H1 (cell line): ENCODE measurements around the gene MUSTN1. TPM values are rescaled to one million over a fixed set of nuclear protein-coding genes. Genes with fewer than 3 reads are reported as not detected.

Source experiments
- CTCF ChIA-PET: fragments of 300-600 bp; sonication (Branson Sonifier 250); formaldehyde crosslinking; loops from one replicate; lab custom pipeline; 2021; ENCODE audit not compliant: partially characterized antibody; lab: Charles Lee
- POLR2A ChIA-PET: fragments of 300-600 bp; sonication (Branson Sonifier 250); formaldehyde crosslinking; loops from one replicate; lab custom pipeline; 2021; ENCODE audit warnings: inconsistent platforms; ENCODE audit not compliant: partially characterized antibody; lab: Charles Lee
- DNase-seq, 2 experiments: peaks; one replicate each; pipeline versions ENCODE4 v3.0.0 to v3.0.0-alpha.2; 2010 to 2022; ENCODE audit warnings: low spot score in 2 of 2, low read depth in 1 of 2, mixed read lengths in 1 of 2
- FAIRE-seq: peaks from 2 replicates; lab custom pipeline; 2011; peaks lifted over from hg19 to GRCh38; lab: Jason Lieb, UNC
- H2AFZ ChIP-seq: 2 replicates; pipeline ENCODE4 v1.8.1; 2012; ENCODE audit warnings: low read length, inconsistent platforms
- H2AK5ac ChIP-seq: 2 replicates; pipeline ENCODE4 v1.6.1; 2013; ENCODE audit warnings: low read depth, low read length
- H2BK120ac ChIP-seq: replicated peaks from 2 replicates; pipeline ENCODE3; 2013; ENCODE audit warnings: low read depth, low read length, inconsistent platforms
- H2BK12ac ChIP-seq: 2 replicates; pipeline ENCODE4 v1.6.1; 2013; ENCODE audit warnings: low read depth, low read length
- H2BK15ac ChIP-seq: 2 replicates; pipeline ENCODE4 v1.6.1; 2013; ENCODE audit warnings: low read length
- H2BK20ac ChIP-seq: 2 replicates; pipeline ENCODE4 v1.6.1; 2013; ENCODE audit warnings: low read length
- H2BK5ac ChIP-seq: 2 replicates; pipeline ENCODE4 v1.6.1; 2013; ENCODE audit warnings: low read depth, low read length
- H3K14ac ChIP-seq: 2 replicates; pipeline ENCODE4 v1.6.1; 2013; ENCODE audit warnings: inconsistent platforms; ENCODE audit not compliant: insufficient read length
- H3K18ac ChIP-seq: 2 replicates; pipeline ENCODE4 v1.6.1; 2013; ENCODE audit warnings: low read length; ENCODE audit errors: extremely low read depth
- H3K23ac ChIP-seq: 2 replicates; pipeline ENCODE4 v1.6.1; 2013; ENCODE audit warnings: inconsistent platforms; ENCODE audit not compliant: insufficient read length
- H3K23me2 ChIP-seq: 2 replicates; pipeline ENCODE4 v1.6.1; 2013; ENCODE audit warnings: low read depth, low read length
- H3K27ac ChIP-seq: 2 replicates; pipeline ENCODE4 v1.6.1; 2011; ENCODE audit warnings: low read depth, low read length, inconsistent platforms
- H3K27me3 ChIP-seq, 4 experiments: replicated peaks in 1 of 4; 1 replicate in 1 of 4; 2 replicates in 3 of 4; pipeline versions ENCODE4 v1.6.1 to v1.8.1; 2011 to 2013; ENCODE audit warnings: low read length in 3 of 4, mild to moderate bottlenecking in 3 of 4, inconsistent platforms in 2 of 4, mixed read lengths in 2 of 4, moderate library complexity in 1 of 4; ENCODE audit not compliant: control insufficient read depth in 3 of 4, insufficient read depth in 3 of 4; ENCODE audit errors: extremely low read depth in 1 of 4
- H3K36me3 ChIP-seq, 4 experiments: 2 replicates each; pipeline versions ENCODE4 v1.6.1 to v1.8.1; 2011 to 2013; ENCODE audit warnings: mild to moderate bottlenecking in 4 of 4, low read length in 3 of 4, moderate library complexity in 2 of 4, control low read depth in 1 of 4, inconsistent platforms in 1 of 4; ENCODE audit not compliant: insufficient read depth in 4 of 4, control insufficient read depth in 2 of 4
- H3K4ac ChIP-seq: replicated peaks from 2 replicates; pipeline ENCODE3; 2013; ENCODE audit warnings: low read length, low read depth, mixed read lengths, inconsistent platforms; ENCODE audit not compliant: insufficient read length
- H3K4me1 ChIP-seq, 4 experiments: replicated peaks in 1 of 4; 1 replicate in 1 of 4; 2 replicates in 3 of 4; pipeline versions ENCODE4 v1.6.1 to v1.8.1; 2011 to 2013; ENCODE audit warnings: low read length in 3 of 4, inconsistent platforms in 2 of 4, mixed read lengths in 1 of 4; ENCODE audit not compliant: insufficient read depth in 4 of 4, control insufficient read depth in 3 of 4
- H3K4me2 ChIP-seq, 2 experiments: 2 replicates each; pipeline versions ENCODE4 v1.6.1 to v1.8.1; 2011 to 2013; ENCODE audit warnings: low read depth in 2 of 2, low read length in 2 of 2, control low read depth in 1 of 2, inconsistent platforms in 1 of 2, mild to moderate bottlenecking in 1 of 2; ENCODE audit not compliant: insufficient read depth in 1 of 2
- H3K4me3 ChIP-seq, 4 experiments: fragments of 200-600, 300-600 bp in 1 of 4; sonication (generic), shearing (Covaris generic), sonication (Bioruptor Twin) in 1 of 4; 2 replicates each; pipeline versions ENCODE4 v1.5.1 to v1.8.1; 2011 to 2016; ENCODE audit warnings: low read length in 4 of 4, low read depth in 3 of 4, control low read depth in 2 of 4, inconsistent platforms in 2 of 4, mild to moderate bottlenecking in 2 of 4, mixed read lengths in 1 of 4, moderate library complexity in 1 of 4; ENCODE audit not compliant: insufficient read depth in 2 of 4; ENCODE audit errors: extremely low read depth in 1 of 4
- H3K56ac ChIP-seq: replicated peaks from 2 replicates; pipeline ENCODE3; 2013; ENCODE audit warnings: low read depth, mild to moderate bottlenecking, mixed read lengths, low read length, inconsistent platforms; ENCODE audit not compliant: insufficient read length
- H3K79me1 ChIP-seq: 2 replicates; pipeline ENCODE4 v1.6.1; 2013; ENCODE audit warnings: low read depth, low read length, control low read depth
- H3K79me2 ChIP-seq, 2 experiments: 2 replicates each; pipeline versions ENCODE4 v1.6.1 to v1.8.1; 2012 to 2013; ENCODE audit warnings: low read length in 2 of 2, mild to moderate bottlenecking in 2 of 2, inconsistent platforms in 1 of 2; ENCODE audit not compliant: insufficient read depth in 2 of 2, control insufficient read depth in 1 of 2
- H3K9ac ChIP-seq, 4 experiments: replicated peaks in 1 of 4; 1 replicate in 1 of 4; 2 replicates in 3 of 4; pipeline versions ENCODE4 v1.6.1 to v1.8.1; 2011 to 2013; ENCODE audit warnings: low read depth in 3 of 4, low read length in 3 of 4, control low read depth in 2 of 4, mild to moderate bottlenecking in 2 of 4, moderate library complexity in 2 of 4, inconsistent platforms in 1 of 4; ENCODE audit errors: extremely low read depth in 1 of 4
- H3K9me3 ChIP-seq, 2 experiments: 2 replicates each; pipeline versions ENCODE4 v1.6.1 to v1.8.1; 2012 to 2013; ENCODE audit warnings: mild to moderate bottlenecking in 2 of 2, moderate library complexity in 2 of 2, control low read depth in 1 of 2, inconsistent platforms in 1 of 2, low read depth in 1 of 2, low read length in 1 of 2, mixed read lengths in 1 of 2; ENCODE audit not compliant: insufficient read depth in 2 of 2
- H4K20me1 ChIP-seq, 2 experiments: replicated peaks in 1 of 2; 2 replicates each; pipeline versions ENCODE3 to v1.8.1; 2011 to 2013; ENCODE audit warnings: inconsistent platforms in 2 of 2, low read length in 2 of 2, mild to moderate bottlenecking in 1 of 2; ENCODE audit not compliant: insufficient read depth in 2 of 2, control insufficient read depth in 1 of 2
- H4K5ac ChIP-seq: 2 replicates; pipeline ENCODE4 v1.6.1; 2013; ENCODE audit warnings: low read length, low read depth, mixed read lengths, inconsistent platforms; ENCODE audit not compliant: insufficient read length
- H4K8ac ChIP-seq: 2 replicates; pipeline ENCODE4 v1.8.0; 2013; ENCODE audit warnings: mild to moderate bottlenecking, moderate library complexity, low read length, inconsistent platforms; ENCODE audit not compliant: insufficient read depth; ENCODE audit errors: extremely low read depth
- H4K91ac ChIP-seq: replicated peaks from 2 replicates; pipeline ENCODE3; 2013; ENCODE audit warnings: low read length, mixed read lengths, inconsistent platforms; ENCODE audit not compliant: insufficient read length
- EGR1 ChIP-seq: IDR thresholded peaks from 2 replicates; pipeline ENCODE4 v1.6.1; 2011; ENCODE audit warnings: low read depth, low read length, borderline replicate concordance
- HDAC2 ChIP-seq, 2 experiments: fragments of 300-600 bp in 1 of 2; sonication (generic) in 1 of 2; IDR thresholded peaks; 2 replicates each; pipeline ENCODE4 v1.6.1; 2011 to 2012; ENCODE audit warnings: low read depth in 2 of 2, low read length in 2 of 2, mild to moderate bottlenecking in 2 of 2, moderate library complexity in 2 of 2, borderline replicate concordance in 1 of 2, inconsistent platforms in 1 of 2
- KDM1A ChIP-seq: fragments of 200-600, 300-600 bp; sonication (generic); IDR thresholded peaks from 2 replicates; pipeline ENCODE4 v1.7.1; 2016; ENCODE audit warnings: mild to moderate bottlenecking, low read length, borderline replicate concordance
- WGBS, 2 experiments: shearing (Covaris generic) in 1 of 2; methylation state at CpG; one replicate each; pipeline versions ENCODE4 v1.1.6 to v1.1.7; 2013 to 2015; ENCODE audit warnings: low lambda C conversion rate in 2 of 2, mixed read lengths in 2 of 2, inconsistent platforms in 1 of 2, low coverage in 1 of 2, missing lambda C conversion rate in 1 of 2; ENCODE audit not compliant: insufficient replicate concordance in 2 of 2, insufficient coverage in 1 of 2, insufficient read length in 1 of 2; ENCODE audit errors: extremely low coverage in 1 of 2, missing lambda C conversion rate in 1 of 2; 5-methylcytosine and 5-hydroxymethylcytosine counted together
- polyA plus RNA-seq, 7 experiments: library from polyadenylated mRNA; depleted of rRNA in 3 of 7; stranded (reverse) in 5 of 7; unstranded in 2 of 7; fragments of >200 nt in 5 of 7; fragments of 200-250 nt in 2 of 7; gene quantifications; 1 replicate in 5 of 7; 2 replicates in 1 of 7; 4 replicates in 1 of 7; pipeline versions ENCODE4 v1.2.1 to v1.2.3, GENCODE V29; 2011 to 2013; ENCODE audit warnings: missing spikeins in 2 of 7, mixed read lengths in 2 of 7
- total RNA-seq: library from RNA; stranded (reverse); fragmentation: NEBNext Ultra II Directional; extraction: Animal tissue kit (Norgen Biotek cat#: 25700); gene quantifications from 2 replicates; pipeline ENCODE4 v1.2.1, GENCODE V29; 2021

MUSTN1 gene
- total and polyA plus RNA-seq, 2 of the 8 experiments (the other 6 are each of a cell fraction or from before 2014, with no cell fraction given), result 1.1 to 2.4 TPM

DNA sequence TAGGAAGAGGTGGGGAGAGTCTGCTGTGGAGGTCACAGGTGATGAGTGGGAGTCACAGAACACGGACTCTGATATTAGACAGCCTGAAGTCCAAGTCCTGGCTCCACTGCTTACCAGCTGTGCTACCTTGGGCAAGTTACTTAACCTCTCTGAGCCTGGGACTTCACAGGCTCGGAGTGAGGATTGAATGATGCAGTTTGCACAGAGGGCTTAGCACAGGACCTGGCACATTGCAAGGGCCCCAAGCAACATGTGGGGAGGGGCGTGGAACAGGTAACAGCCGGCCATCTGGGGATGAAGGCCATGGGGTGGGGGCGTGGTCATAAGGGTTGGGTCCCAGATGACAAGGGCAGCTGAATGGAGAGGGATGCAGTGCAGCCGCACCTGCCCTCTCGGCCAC lies 44.5 kb downstream of the MUSTN1 start:
- no peak overlapping the region for H2AFZ ChIP-seq
- 0 out of 2 replicates have a peak overlapping the region, but pooled peaks have one; percentile 21 for H2BK5ac ChIP-seq
- H2AK5ac ChIP-seq, result no peak overlapping the region
- H2BK15ac ChIP-seq, result no peak overlapping the region
- FAIRE-seq (no peak), DNase-seq (no peak)
- H3K56ac ChIP-seq, result no peak overlapping the region
- peaks cover 0 to 3% of the 10 kb centered on the region in 2 experiments for H4K20me1 ChIP-seq
- H3K79me2 ChIP-seq, result no peaks in the 10 kb centered on the region
- H4K5ac ChIP-seq, result no peak overlapping the region
- no peaks in the 10 kb centered on the region for H3K9me3 ChIP-seq
- POLR2A ChIA-PET, result interaction anchor here (0.8 to 2.5 kb wide), 3 partner anchors 9 to 22 kb away, joined by 3 to 10 read pairs (median 3); partner anchors contain the start of gene NEK4
- no peaks in the 10 kb centered on the region for H3K36me3 ChIP-seq
- no peak for TF ChIP-seq HDAC2 (IDR thresholded peaks at IDR 0.05; ENCODE audit: borderline replicate concordance in 1 of 2, low read depth in 2 of 2, low read length in 2 of 2)
- TF ChIP-seq EGR1, result no peak
- TF ChIP-seq KDM1A, result peak; percentile 68; the same call in 1 of the 2 replicates
- H2BK120ac ChIP-seq, result no peak overlapping the region
- H4K8ac ChIP-seq, result no peak overlapping the region
- no peak overlapping the region for H3K4me3 ChIP-seq
- H3K23me2 ChIP-seq, result no peaks in the 10 kb centered on the region
- H3K23ac ChIP-seq, result no peak overlapping the region
- CTCF ChIA-PET, result interaction anchor here (0.7 to 3.4 kb wide), 7 partner anchors 9 to 107 kb away, joined by 3 to 28 read pairs (median 3); partner anchors contain the start of gene STIMATE
- no peak overlapping the region for H3K27ac ChIP-seq
- no peak overlapping the region for H3K18ac ChIP-seq
- H4K91ac ChIP-seq, result no peak overlapping the region
- H3K79me1 ChIP-seq, result no peaks in the 10 kb centered on the region
- H3K14ac ChIP-seq, result no peak overlapping the region
- 0 out of 2 replicates have a peak overlapping the region, but pooled peaks have one; percentile 18 for H2BK20ac ChIP-seq
- H3K9ac ChIP-seq, result no peak overlapping the region
- 85% methylated on average over 7 of the region's 7 CpGs; no CpG with 5 or more reads in 1 of the 2 experiments for WGBS, 2 experiments
- H2BK12ac ChIP-seq, result no peak overlapping the region
- no peak overlapping the region for H3K4ac ChIP-seq
- no peaks in the 10 kb centered on the region for H3K27me3 ChIP-seq
- H3K4me2 ChIP-seq, result no peak overlapping the region
- no peaks in the 10 kb centered on the region for H3K4me1 ChIP-seq
